ENCODE data around the gene ZRANB1.

ZRANB1 gene

DNA sequence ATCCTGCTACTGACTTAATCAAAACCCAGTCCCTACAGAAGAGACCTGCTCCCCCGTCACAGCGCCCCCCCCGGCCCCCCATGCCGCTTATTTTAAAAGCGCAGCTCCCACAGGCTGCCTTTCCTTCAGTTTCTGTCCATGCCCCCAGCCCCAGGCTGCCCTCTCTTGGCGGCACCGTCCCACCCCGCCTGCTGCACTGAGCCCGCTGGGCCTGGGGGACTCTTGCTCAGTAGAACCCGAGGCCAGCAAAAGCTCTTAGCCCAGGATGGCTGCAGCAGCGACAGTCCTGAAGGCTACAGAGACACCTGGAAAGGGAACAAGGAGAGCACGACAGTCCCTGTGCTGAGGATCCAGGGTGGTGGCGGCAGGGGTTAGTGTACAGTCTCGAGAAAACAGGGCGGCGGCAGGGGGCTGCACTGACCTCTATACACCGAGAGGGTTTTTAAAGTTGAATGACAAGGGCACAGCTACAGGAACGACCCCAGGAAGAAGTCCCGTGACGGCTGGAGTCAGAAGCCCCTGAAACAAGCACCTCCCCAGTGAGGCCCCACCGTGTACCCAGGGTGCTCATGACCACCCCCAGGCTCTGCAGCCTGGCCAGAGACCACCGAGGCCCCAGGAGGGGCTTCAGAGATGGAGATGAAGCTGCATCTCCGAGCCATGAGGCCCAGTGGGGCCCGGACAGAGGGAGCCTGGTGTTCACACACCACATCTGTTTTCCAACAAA lies 54.4 kb downstream of the ZRANB1 start:
- DNase-seq, result no peak

- DNase-seq, result no peak
Measured at GRCh38 chr10:124996854-124997215, 54.9 kb downstream of the ZRANB1 start.

GRCh38 chr10:124997306-124997705 lies 55.4 kb downstream of the ZRANB1 start:
- no peak for DNase-seq

- no peak for DNase-seq
Measured at GRCh38 chr10:124997771-124998623, 56.1 kb downstream of the ZRANB1 start.

DNA sequence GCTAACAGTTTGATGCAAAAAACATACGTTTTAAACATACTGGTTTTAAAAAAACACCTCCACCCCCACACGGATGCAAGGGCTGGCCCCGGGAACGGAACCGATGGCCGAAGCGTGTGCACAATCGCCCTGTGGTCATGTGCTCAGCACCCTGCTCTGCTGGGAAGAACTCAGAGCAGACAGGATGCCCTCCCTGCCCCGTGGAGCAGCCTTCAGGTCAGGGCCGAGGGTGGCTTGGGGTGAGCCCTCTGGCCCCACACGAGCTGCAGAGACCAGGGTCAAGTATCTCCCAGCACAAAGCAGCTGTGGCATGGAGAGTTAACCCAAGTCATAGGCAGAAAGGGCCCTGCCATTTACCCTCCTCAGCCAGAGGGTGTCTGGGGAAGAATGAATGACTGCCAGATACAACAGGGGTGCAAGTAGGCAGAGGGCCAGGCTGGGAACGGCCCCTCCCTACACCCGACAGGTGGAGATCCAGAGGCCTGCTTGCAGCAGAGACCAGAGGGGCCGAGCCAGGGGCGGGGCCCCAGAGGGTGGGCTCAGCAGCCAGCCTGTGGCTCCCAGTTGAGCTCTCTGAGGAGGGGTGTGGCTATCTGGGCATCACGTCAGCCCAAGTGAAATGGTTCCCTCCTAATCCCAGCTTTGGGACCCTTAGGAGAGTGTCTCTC lies 56.8 kb downstream of the ZRANB1 start:
- DNase-seq, result no peak

DNA sequence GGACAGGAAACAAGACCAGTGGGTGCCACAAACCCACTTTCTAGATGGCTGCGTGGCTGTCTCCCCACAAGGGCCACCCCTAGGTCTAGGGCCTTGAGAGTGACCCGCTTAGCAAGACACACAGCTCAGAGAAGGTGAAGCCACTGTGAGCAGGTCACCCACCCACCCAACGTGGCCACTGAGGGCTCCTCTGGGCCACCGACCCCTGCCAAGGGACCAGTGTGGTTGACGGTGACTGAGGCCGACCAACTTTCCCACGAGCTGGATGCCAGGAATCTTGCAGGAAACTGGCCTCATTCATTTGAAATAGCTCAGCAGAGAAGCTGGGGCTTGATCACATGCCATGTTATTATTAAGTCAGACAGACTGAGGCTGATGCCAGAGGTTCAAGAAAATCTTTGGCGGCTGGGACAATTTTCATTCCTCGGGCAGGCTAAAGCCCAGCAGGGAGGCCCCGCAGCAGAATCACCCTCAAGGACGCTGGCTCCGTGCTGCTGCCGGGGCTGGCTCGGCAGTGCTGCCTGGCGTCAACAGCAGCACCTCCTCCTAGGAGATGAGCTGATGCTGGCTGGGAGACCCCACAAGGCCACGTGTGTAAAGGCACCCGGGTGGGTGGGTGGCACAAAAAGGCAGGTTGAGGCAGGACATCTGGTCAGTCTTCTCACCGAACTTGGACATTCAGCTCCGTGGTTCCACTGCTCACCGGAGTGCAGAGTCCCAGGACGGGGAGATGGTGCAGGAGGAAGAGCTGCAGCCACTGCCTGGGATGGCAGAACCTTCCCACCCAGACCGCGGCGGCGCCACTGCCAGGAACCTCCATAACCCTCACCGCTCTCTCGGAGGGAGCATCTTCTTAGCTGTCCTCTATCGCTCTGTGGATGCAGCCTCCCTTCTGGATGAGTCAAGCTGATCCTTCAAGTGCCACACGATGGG lies 57.8 kb downstream of the ZRANB1 start:
- no peak for DNase-seq

- DNase-seq, result no peak
Measured at GRCh38 chr10:125000366-125001312, 58.7 kb downstream of the ZRANB1 start.

GRCh38 chr10:125001313-125002046 lies 59.6 kb downstream of the ZRANB1 start:
- no peak for DNase-seq

- DNase-seq, result no peak
Measured at GRCh38 chr10:125002047-125002422, 60.1 kb downstream of the ZRANB1 start.

DNA sequence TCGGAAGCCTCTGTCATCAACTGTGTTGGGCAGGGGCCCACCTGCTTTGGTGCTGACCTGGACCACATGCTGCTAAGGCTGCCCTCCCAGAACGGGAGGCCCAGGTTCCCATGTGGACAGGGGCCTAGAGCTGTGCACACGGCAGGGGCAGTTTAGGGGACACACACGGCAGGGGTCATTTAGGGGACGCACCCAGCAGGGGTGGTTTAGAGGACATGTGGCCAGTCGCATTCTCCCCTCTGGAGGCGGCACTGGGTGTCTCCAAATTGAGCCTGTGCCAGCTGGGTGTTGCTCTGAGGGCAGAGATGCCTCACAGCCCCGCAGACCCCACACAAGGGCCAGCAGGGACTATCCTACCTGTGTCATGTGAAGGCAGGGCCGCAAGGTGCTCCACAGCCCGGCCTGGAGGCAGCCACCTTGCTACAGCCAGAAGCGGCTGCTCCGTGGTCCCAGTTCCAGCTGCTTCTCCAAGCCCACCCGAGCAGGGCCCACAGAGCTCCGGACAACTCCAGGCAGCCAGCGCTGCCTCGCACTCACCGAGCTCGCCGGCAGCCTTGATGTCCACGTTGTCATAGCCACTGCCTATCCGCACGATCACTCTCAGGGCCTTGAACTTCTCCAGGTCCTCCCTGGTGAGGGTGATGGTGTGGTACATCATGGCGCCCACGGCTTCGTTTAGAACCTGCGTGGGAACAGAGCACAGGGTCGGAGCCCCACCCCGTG lies 60.7 kb downstream of the ZRANB1 start:
- no peak for DNase-seq

DNA sequence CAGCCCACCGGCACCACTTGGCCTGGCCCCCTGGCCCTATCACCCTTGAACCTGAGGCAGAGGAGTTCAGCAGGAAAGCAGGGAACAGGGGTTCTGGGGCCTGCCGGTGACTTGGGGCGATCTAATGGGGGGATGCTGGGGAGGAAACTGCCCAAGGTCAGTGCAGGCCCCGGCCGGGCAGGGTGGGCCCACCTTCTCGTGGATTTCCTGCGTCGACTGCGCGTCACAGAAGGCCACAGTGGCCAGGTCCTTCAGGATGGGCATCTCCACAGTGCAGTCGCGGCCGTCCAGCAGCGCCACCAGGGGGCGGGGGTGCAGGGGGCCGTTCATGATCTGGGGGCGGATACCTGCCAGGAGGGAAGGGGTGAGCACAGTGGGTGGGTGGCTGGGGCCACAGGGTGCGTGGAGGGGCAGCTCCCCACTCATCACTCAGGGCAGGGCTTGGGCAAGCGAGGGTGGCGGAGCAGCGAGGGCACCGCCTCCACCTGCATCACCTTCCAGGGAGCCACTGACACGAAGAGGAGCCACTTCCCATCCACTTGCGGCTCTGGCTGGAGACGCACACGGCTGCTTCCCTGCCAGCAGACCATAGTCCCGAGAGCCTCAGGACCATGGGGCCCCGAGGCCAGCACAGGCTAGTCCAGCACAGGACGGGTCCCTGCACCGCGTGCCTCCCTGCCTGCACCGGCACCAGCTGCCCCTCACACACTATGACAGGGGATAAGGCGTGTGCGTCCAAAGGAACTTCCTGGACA lies 61.4 kb downstream of the ZRANB1 start:
- DNase-seq, result no peak

DNA sequence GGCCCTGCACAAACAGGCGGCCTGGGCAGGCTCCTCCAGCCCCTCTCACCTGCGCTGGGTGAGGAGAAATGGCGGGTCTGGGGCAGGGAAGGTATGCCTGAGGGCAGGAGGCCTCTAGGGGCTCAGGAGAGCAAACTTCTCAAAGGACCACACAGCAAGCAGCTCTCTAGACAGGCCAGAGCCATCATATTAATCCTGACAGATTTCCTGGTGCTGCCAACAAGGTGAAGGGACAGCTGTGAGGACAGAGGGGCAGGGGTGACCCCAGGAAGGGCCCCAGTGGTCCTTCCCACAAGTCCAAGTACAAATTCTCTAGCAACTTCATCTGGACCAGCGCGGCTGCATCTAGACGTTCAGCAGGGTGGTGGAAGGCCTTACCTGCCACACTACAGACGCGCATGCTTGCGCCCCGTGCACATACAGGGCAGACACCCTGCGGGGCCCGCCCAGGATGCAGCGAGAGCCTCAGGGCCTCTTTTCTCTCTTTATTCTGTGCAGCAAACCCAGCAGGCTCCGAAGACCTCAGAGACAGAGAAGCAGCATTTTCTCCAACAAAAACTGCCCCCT lies 62.1 kb downstream of the ZRANB1 start:
- no peak for DNase-seq

DNA sequence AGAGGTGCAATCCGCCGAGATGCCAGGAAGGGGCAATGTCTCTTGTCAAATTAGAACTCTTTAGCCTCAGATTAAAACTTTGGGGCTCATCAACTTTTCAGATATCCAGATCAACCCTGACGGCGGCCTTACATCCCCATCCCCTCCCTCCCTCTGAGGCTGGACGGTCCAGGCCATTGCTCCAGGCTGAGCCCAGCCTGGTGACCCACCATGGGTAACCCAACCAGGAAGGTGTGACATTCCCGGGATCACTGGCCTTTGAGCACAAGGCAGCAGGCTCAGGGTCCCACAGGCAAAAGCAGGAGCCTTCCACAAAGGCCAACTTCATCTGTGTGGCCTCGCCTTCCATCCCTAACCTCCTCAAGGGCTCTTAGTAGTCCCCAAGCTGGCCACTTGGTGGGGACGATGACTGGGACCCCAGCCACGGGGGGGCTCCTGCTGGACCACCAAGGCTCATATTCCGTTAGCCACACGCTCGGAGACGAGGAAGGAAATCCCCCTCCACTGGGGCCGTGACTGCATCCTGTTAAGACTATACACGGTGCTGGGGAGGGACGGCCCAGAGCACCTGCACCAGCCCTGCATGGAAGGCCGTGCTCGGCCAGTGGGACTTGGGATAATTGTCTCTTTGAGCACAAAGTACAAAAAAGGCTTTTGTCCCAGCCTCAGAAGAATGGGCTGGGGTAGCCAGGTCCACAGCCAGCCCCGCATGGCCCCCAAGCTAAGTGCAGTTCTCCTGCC lies 62.8 kb downstream of the ZRANB1 start:
- no peak for DNase-seq

DNA sequence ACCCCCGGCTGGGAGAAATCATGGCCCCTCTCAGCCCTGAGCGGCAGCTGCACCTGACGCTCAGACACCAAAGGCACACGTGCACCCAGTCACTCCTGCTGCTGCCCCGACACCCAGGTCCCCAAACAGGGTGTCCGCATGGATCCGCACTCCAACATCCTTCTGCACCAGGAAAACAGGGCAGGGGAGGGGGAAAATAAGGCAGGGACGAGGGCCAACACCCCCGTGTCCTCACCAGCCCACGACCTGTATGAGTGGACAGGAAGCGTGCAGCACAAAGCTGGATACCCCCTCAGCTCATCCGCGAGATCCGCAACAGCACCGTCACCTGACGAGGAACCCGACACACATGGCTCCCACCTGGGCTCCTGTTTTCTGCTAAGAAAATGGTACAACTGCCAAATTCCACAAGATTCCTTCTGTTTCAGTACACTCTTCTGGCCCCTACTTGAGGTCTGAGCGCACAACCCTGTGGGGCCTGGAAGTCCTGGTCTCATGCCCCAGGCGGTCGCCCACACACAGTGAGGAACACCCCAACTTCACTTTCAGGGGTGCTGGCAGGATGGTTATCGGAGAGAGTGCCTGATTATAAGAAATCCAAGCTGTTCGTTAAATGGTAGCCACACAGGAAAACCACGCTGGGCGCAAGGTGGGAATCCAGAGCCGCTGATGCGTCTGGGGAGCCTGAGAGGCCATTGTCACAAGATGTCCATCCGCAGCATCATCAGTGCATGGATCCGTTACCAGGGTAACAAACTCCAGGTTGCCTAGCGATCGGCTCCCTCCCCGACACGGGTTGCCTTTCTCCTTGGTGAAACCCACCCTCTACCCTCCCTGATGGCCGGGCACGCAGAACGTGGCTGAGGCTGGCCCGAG lies 63.6 kb downstream of the ZRANB1 start:
- no peak for DNase-seq

GRCh38 chr10:125006188-125006680 lies 64.3 kb downstream of the ZRANB1 start:
- DNase-seq, result no peak

DNA sequence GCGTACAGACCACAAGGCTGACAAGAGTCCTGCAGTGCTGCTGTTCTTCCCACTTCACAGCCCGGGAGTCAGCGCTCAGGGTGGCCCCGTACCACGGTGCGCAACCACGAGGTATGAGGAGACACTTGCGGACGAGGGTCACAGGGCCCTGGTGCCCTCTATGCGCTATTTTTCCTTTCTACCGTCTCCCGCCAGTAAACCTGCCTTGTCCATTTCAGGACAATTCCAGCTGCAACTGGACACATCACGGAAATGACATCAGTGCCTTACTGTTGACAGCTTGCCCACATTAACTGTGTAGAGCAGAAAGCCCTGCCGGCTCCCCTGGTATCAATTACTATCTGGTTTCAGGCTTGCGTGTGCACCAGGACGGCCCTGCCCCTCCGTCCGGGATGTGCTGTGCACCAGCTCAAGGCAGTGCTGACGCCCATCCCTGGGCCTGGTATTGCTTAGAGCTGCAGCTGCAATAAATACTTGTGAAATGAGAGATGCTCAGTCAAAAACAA lies 65.1 kb downstream of the ZRANB1 start:
- no peak for DNase-seq

- no peak for DNase-seq
Measured at GRCh38 chr10:125007436-125007835, 65.5 kb downstream of the ZRANB1 start.

Data from KG1 (cell line).